AG04450 (cell line): ENCODE results near the gene OR51E1. TPM values are rescaled to one million over a fixed set of nuclear protein-coding genes. Genes with fewer than 3 reads are reported as not detected.

Experiments
- CTCF ChIA-PET: fragments of 300-600, 350-600 bp; formaldehyde crosslinking; extraction: SDS; loops from one replicate; lab custom pipeline; 2022; ENCODE audit warnings: antibody characterized with exemption, inconsistent platforms; lab: Charles Lee
- POLR2A ChIA-PET: fragments of 350-600 bp; formaldehyde crosslinking; extraction: SDS; loops from one replicate; lab custom pipeline; 2021; ENCODE audit warnings: antibody characterized with exemption, inconsistent platforms; lab: Yijun Ruan, JAX
- DNase-seq: peaks from one replicate; pipeline ENCODE4 v3.0.0-alpha.2; 2011; ENCODE audit warnings: low read depth, low spot score
- H3K27ac ChIP-seq: one replicate; pipeline ENCODE4 v1.5.1; 2012; ENCODE audit warnings: low read depth, low read length, control low read depth
- H3K27me3 ChIP-seq: one replicate; pipeline ENCODE4 v1.6.0; 2012; ENCODE audit warnings: low read length; ENCODE audit not compliant: control insufficient read depth, insufficient read depth
- H3K4me3 ChIP-seq: 2 replicates; pipeline ENCODE4 v1.5.1; 2011; ENCODE audit warnings: mild to moderate bottlenecking, low read depth, low read length, control low read depth
- H3K9me3 ChIP-seq: 2 replicates; pipeline ENCODE4 v1.5.1; 2012; ENCODE audit warnings: low read length; ENCODE audit not compliant: control insufficient read depth, insufficient read depth
- polyA plus RNA-seq: library from polyadenylated mRNA; depleted of rRNA; stranded (reverse); fragments of >200 nt; gene quantifications from 2 replicates; pipeline ENCODE4 v1.2.3, GENCODE V29; 2011; rRNA removed
- TF ChIP-seq, protein P1 (sequence below): IDR thresholded peaks from 2 replicates; pipeline ENCODE4 v1.5.1; 2011; ENCODE audit warnings: low read depth, low read length, control low read depth, inconsistent platforms

The OR51E1 gene
- polyA plus RNA-seq, 1 experiment: 0.02 TPM

DNA sequence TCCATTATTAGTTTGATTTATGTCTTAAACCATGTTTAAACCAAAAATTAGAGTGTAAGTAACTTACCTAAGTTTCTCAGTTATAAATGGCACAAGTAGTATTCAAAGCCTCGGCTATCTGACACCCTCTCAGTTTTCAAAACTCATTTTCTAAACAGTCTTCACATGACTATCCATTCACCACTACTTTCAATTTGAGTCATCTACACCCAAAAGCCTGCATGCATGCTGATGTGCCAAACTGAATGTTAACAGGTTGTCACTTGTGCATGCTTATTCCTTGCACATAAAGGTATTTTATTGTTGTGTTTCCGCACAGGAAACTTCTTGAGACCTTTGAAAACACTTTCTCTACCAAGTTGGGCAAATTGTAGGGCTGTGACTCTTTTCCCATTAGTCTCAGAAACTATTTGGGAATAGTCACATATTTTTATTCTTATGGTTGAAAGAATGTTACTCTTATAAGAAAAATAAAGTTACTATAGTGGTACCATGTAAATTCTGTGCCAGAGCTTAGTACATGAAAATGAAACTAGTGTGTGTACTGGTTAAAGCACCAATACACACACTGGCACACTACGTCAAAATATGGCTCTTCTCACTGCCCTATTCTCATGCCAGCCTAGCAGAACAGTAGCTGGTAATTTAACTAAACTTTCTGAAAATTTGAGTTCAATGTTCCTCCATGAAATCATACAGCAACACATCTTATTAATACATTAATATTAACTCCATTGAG is 56.1 kb downstream of the OR51E1 start:
- POLR2A ChIA-PET: no interaction called here
- Histone ChIP-seq H3K27ac (no peak overlapping the region), H3K9me3 (no peaks in the 10 kb centered on the region), H3K27me3 (no peaks in the 10 kb centered on the region), H3K4me3 (no peak overlapping the region)
- TF ChIP-seq, protein P1, sequence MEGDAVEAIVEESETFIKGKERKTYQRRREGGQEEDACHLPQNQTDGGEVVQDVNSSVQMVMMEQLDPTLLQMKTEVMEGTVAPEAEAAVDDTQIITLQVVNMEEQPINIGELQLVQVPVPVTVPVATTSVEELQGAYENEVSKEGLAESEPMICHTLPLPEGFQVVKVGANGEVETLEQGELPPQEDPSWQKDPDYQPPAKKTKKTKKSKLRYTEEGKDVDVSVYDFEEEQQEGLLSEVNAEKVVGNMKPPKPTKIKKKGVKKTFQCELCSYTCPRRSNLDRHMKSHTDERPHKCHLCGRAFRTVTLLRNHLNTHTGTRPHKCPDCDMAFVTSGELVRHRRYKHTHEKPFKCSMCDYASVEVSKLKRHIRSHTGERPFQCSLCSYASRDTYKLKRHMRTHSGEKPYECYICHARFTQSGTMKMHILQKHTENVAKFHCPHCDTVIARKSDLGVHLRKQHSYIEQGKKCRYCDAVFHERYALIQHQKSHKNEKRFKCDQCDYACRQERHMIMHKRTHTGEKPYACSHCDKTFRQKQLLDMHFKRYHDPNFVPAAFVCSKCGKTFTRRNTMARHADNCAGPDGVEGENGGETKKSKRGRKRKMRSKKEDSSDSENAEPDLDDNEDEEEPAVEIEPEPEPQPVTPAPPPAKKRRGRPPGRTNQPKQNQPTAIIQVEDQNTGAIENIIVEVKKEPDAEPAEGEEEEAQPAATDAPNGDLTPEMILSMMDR: no peak
- DNase-seq: no peak
- CTCF ChIA-PET: interaction anchor here (1.1 kb wide), 1 partner anchor 63 kb away, joined by 4 read pairs; the partner anchor contains the start of gene OR51D1

DNA sequence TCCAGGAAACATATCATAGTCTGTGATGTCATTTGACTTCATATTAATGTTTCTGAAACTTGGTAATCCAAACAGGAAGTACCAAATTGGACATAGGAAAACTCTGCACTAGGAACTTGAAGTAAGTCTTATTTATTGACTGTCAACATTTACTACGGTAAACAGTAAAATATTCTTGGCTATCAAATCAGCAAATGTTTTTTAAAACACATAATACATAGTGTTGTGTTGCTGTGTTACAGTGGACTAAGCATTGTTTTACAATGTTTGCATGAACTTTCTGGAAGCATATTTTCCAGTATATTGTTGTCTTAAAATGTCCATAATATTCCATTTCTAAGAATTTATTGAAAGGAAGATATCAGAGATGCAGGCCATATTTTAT is 56.6 kb downstream of the OR51E1 start:
- Histone ChIP-seq H3K4me3 (no peak overlapping the region), H3K9me3 (no peaks in the 10 kb centered on the region), H3K27me3 (no peaks in the 10 kb centered on the region), H3K27ac (no peak overlapping the region)
- DNase-seq: no peak
- CTCF ChIA-PET: interaction anchor here (1.1 kb wide), 1 partner anchor 63 kb away, joined by 4 read pairs; the partner anchor contains the start of gene OR51D1
- TF ChIP-seq, protein P1: no peak
- POLR2A ChIA-PET: no interaction called here

DNA sequence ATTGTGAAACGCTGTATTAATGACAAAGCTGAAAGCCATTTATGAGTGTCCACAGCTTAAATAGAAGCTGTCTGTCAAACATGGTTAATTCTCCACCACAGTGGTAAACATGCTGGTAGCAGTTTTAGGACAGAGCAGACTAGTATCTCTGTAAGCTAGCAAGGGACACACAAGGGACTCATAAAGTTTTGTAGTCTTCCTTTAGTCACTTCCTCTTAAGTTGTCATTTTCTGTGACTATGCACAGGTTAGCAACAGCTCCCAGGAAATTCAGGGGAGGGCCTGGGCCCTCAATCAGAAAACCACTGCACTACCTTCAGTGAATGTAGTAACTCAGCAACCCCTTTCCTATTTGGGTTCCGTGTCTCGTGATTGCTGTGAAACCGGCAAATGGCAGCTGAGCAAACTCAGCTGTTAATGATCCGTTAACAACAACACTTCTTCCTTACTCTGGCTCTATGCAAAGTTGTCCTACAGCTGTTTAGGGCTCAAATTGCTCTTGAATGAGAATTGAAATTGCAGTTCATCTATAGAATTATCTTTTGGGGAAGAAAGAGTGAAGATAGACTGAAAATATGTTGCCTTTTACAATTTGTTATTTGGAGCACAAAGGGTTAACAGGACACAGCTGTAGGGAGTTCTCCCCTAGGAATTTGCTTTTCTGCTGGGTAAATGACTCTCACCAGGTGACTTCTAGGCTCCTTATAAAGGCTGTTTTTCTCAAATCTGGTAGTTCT is 60.4 kb downstream of the OR51E1 start, which contains the start of gene MMP26:
Gene MMP26 (plus strand): TSS at position 731 of the 736 bp plus-strand sequence.
- ChIA-PET POLR2A (no interaction called here), CTCF (no interaction called here)

DNA sequence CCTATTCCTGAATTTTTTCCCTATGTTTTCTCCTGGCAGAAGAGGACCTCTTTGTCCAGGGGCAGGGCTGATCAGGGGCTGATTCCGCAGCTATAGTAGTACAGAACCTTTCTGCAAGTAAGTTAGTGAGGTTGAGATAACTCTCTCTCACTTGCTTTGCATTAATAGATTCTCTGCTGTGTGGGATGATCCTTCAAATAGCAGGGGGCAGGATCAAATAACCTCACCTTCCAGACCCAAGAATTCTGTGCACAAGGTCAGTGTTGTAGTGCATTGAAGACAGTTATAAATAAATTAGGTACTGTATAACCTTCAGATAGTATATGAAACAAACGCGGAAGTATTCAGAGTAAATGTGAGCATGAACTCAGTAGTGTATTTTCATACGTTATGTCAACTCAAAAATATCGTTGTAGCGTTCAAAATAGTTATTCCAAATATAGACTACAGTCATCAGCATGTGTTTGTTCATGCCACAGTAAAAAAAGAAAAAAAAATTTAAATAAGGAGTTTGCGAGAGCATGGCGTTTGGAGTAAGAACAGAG is 61.1 kb downstream of the OR51E1 start:
- TF ChIP-seq, protein P1: no peak
- Histone ChIP-seq H3K27ac (no peak overlapping the region), H3K27me3 (no peaks in the 10 kb centered on the region), H3K4me3 (no peak overlapping the region), H3K9me3 (no peaks in the 10 kb centered on the region)
- DNase-seq: no peak
- ChIA-PET CTCF (no interaction called here), POLR2A (no interaction called here)

More for the DNA sequence above, 60.4 kb downstream of the OR51E1 start, which contains the start of gene MMP26:
- Histone ChIP-seq H3K27ac (no peak within 1 kb of the TSS), H3K9me3 (no peaks in the 10 kb centered on the region), H3K27me3 (no peaks in the 10 kb centered on the region), H3K4me3 (no peak within 1 kb of the TSS)
- TF ChIP-seq, protein P1: no peak
- no peak for DNase-seq

Other genes with a start within 250 kb of the OR51E1 start
- gene OR52K2, start 194.7 kb upstream of the OR51E1 start, polyA plus RNA-seq: not detected in 2 replicates
- not detected in 2 replicates for gene OR52K1, start 161.3 kb upstream of the OR51E1 start, polyA plus RNA-seq
- gene OR52M1, start 98.8 kb upstream of the OR51E1 start, polyA plus RNA-seq: not detected in 2 replicates
- not detected in 2 replicates for gene OR52I2, start 62.2 kb upstream of the OR51E1 start, polyA plus RNA-seq
- gene OR52I1, start 49.9 kb upstream of the OR51E1 start, polyA plus RNA-seq: not detected in 2 replicates
- gene TRIM68, start 35.8 kb upstream of the OR51E1 start, polyA plus RNA-seq: 6.4 and 6.9 TPM in 2 replicates
- gene OR51D1, start 6.5 kb upstream of the OR51E1 start, polyA plus RNA-seq: not detected in 2 replicates
- 0.77 and 0.79 TPM in 2 replicates for gene OR51E2, start 53.9 kb downstream of the OR51E1 start, polyA plus RNA-seq
- 0.07 TPM in 1 of 2 replicates, not detected in the other for gene MMP26, start 60.8 kb downstream of the OR51E1 start, polyA plus RNA-seq
- not detected in 2 replicates for gene OR51F1, start 126.0 kb downstream of the OR51E1 start, polyA plus RNA-seq
- not detected in 2 replicates for gene OR52R1, start 160.4 kb downstream of the OR51E1 start, polyA plus RNA-seq
- gene OR51F2, start 177.3 kb downstream of the OR51E1 start, polyA plus RNA-seq: not detected in 2 replicates
- gene OR51S1, start 205.2 kb downstream of the OR51E1 start, polyA plus RNA-seq: not detected in 2 replicates
- gene OR51T1, start 237.9 kb downstream of the OR51E1 start, polyA plus RNA-seq: not detected in 2 replicates